ENCODE data around the gene GNA12. TPM values are rescaled to one million over a fixed set of nuclear protein-coding genes. Genes with fewer than 3 reads are reported as not detected.

Gene GNA12
- total and polyA plus RNA-seq, 2 of the 4 experiments (the other 2 are of a cell fraction), result 14.3 to 93.9 TPM

DNA sequence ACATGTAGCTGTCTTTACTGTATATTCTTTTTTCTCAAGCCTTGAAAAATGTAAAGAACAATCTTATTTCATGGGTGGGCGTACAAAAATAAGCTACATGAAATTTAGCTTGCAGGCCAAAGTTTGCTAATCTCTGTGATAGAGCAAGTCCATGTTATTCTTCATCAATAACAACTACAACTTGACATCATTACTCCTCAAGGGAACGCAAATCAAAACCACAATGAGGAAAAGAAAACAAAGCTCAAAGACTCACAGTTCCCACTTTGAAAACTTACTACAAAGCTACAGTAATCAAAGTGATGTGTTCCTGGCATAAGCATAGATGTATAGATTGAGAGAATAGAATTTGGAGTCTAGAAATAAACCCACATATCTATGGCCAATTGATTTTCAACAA, 62.5 kb downstream of the GNA12 start:
- ChIA-PET POLR2A (ENCODE audit: unreplicated experiment) (no interaction called here), CTCF (interaction anchor here (0.5 kb wide), 1 partner anchor 23 kb away, joined by 3 read pairs; no protein-coding TSS in a partner anchor)
- Histone ChIP-seq H3K36me3 (ENCODE audit: control insufficient read depth, insufficient read depth, low read length) (peaks cover 16% of the 10 kb centered on the region), H3K14ac (replicated peaks; ENCODE audit: low read depth, low read length) (no peak overlapping the region), H3K9me1 (ENCODE audit: insufficient read depth, low read length) (peaks cover 8% of the 10 kb centered on the region; the same call in 1 of the 2 replicates), H2AFZ (replicated peaks; ENCODE audit: low read length, poor library complexity) (no peak overlapping the region), H4K20me1 (ENCODE audit: insufficient read depth, low read length) (peaks cover 9% of the 10 kb centered on the region), H2BK5ac (ENCODE audit: low read depth, low read length, poor library complexity, severe bottlenecking) (no peak overlapping the region), H3K9me3 (ENCODE audit: control insufficient read depth, insufficient read depth, low read length) (no peaks in the 10 kb centered on the region), H4K8ac (ENCODE audit: low read depth in 2 of 2, low read length in 2 of 2) (no peak overlapping the region), H2AK5ac (ENCODE audit: low read depth, low read length) (no peak overlapping the region), H3K4me1 (ENCODE audit: control insufficient read depth, insufficient read depth, low read length) (peaks cover 5% of the 10 kb centered on the region; the same call in 1 of the 2 replicates), H3K56ac (ENCODE audit: extremely low read depth, insufficient read depth, low read length) (no peak overlapping the region), H3K79me1 (ENCODE audit: low read depth in 1 of 2, low read length in 2 of 2) (peaks cover 28 to 73% of the 10 kb centered on the region in 2 experiments), H3K4ac (ENCODE audit: low read depth, low read length) (no peak overlapping the region), H3K18ac (ENCODE audit: low read depth, low read length) (no peak overlapping the region), H3K4me3 (ENCODE audit: insufficient read depth, low read depth, low read length) (no peak overlapping the region), H4K91ac (ENCODE audit: insufficient read depth, low read depth, low read length) (no peak overlapping the region), H2BK15ac (ENCODE audit: low read depth, low read length) (no peak overlapping the region), H3K27me3 (ENCODE audit: control insufficient read depth, insufficient read depth, low read length) (no peaks in the 10 kb centered on the region), H3K9ac (ENCODE audit: low read depth, low read length) (no peak overlapping the region), H2AK9ac (replicated peaks; ENCODE audit: low read depth, low read length, poor library complexity) (no peak overlapping the region), H3K4me2 (ENCODE audit: low read depth, low read length) (no peak overlapping the region), H2BK20ac (ENCODE audit: low read depth, low read length) (no peak overlapping the region), H3K27ac (ENCODE audit: insufficient read depth, low read length) (no peak overlapping the region), H2BK120ac (ENCODE audit: low read depth, low read length) (no peak overlapping the region), H3K23ac (ENCODE audit: low read depth, low read length) (no peak overlapping the region), H4K5ac (ENCODE audit: low read depth, low read length) (no peak overlapping the region)
- dilution Hi-C loops (cut with HindIII; ENCODE audit: low sequenced_read_pairs, unreplicated experiment) (no loop called here), intact Hi-C loops (cut with micrococcal nuclease) (no loop called here), in situ Hi-C loops (cut with MboI; ENCODE audit: low sequenced_read_pairs) (no loop called here)
- WGBS, 2 experiments (ENCODE audit: extremely low coverage in 2 of 2, insufficient read length in 1 of 2), result no CpG with 5 or more reads among the region's 2 CpGs
- ATAC-seq (ENCODE audit: low read depth) (no peak), DNase-seq (peak; percentile 71)
- no TSS peak for BruUV-seq (replicated peaks)
- no peak for TF ChIP-seq CHD1 (IDR thresholded peaks at IDR 0.05; ENCODE audit: low read depth, low read length)
- TF ChIP-seq MAZ (IDR thresholded peaks at IDR 0.05; ENCODE audit: borderline replicate concordance, low read depth, low read length), result no peak
- TF ChIP-seq BHLHE40 (IDR thresholded peaks at IDR 0.05; ENCODE audit: low read depth, low read length), result no peak
- TF ChIP-seq MAFK (IDR thresholded peaks at IDR 0.05; ENCODE audit: low read depth, low read length), result no peak
- no peak for TF ChIP-seq RCOR1 (IDR thresholded peaks at IDR 0.05; ENCODE audit: insufficient replicate concordance, low read length)
- no peak for TF ChIP-seq USF2 (IDR thresholded peaks at IDR 0.05; ENCODE audit: low read depth, low read length)
- TF ChIP-seq, protein P1, sequence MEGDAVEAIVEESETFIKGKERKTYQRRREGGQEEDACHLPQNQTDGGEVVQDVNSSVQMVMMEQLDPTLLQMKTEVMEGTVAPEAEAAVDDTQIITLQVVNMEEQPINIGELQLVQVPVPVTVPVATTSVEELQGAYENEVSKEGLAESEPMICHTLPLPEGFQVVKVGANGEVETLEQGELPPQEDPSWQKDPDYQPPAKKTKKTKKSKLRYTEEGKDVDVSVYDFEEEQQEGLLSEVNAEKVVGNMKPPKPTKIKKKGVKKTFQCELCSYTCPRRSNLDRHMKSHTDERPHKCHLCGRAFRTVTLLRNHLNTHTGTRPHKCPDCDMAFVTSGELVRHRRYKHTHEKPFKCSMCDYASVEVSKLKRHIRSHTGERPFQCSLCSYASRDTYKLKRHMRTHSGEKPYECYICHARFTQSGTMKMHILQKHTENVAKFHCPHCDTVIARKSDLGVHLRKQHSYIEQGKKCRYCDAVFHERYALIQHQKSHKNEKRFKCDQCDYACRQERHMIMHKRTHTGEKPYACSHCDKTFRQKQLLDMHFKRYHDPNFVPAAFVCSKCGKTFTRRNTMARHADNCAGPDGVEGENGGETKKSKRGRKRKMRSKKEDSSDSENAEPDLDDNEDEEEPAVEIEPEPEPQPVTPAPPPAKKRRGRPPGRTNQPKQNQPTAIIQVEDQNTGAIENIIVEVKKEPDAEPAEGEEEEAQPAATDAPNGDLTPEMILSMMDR (conservative IDR thresholded peaks at IDR 0.05; ENCODE audit: low read depth, low read length), result no peak
- TF ChIP-seq NFE2L2 (IDR thresholded peaks at IDR 0.05; ENCODE audit: low read depth, low read length), result no peak
- no peak for TF ChIP-seq SMC3 (IDR thresholded peaks at IDR 0.05; ENCODE audit: low read depth, low read length)
- TF ChIP-seq POLR2A (IDR thresholded peaks at IDR 0.05; ENCODE audit: low read depth, low read length), result no peak
- TF ChIP-seq ELK1 (IDR thresholded peaks at IDR 0.05; ENCODE audit: borderline replicate concordance, low read depth, low read length), result no peak

All from IMR-90 (cell line).